ELR (cell line): ENCODE results near the gene XPR1.
"Not testable (repeated sequence)": the region's sequence is repeated elsewhere in the genome, so short reads cannot be mapped to it uniquely, and the experiment has no call there.

Source experiments
- DNase-seq: peaks from one replicate; pipeline ENCODE4 v3.0.0-alpha.2; 2015; ENCODE audit warnings: low read depth

XPR1 gene

DNA sequence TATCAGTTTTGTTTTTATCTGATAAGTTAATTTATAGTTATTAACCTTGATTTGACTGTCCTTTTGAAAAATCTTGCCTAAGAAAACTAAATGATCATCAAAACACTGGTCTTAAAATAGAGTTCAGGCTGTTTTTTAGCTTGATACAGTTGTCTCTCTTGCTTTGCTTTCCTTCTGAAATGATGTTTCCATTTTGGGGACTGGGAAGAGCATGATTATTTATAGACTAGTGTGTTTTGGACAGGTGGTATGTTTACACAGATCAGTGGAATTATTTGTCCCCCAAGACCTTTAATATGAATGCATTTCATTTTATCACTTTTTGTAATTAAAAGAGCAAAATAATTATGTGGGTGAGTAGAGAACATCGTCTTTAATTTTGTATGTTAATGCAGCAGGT lies 90.8 kb downstream of the XPR1 start:
- DNase-seq, result no peak

GRCh38 chr1:180724055-180724454 lies 92.2 kb downstream of the XPR1 start:
- DNase-seq, result no peak

DNA sequence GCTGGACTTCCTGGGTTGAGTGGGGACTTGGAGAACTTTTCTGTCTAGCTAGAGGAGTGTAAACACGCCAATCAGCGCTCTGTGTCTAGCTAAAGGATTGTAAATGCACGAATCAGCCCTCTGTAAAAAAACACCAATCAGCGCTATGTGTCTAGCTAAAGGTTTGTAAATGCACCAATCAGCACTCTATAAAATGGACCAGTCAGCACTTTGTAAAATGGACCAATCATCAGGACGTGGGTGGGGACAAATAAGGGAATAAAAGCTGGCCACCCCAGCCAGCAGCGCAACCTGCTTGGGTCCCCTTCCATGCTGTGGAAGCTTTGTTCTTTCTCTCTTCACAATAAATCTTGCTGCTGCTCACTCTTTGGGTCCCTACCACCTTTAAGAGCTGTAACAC lies 94.2 kb downstream of the XPR1 start:
- DNase-seq, result not testable (repeated sequence)

DNA sequence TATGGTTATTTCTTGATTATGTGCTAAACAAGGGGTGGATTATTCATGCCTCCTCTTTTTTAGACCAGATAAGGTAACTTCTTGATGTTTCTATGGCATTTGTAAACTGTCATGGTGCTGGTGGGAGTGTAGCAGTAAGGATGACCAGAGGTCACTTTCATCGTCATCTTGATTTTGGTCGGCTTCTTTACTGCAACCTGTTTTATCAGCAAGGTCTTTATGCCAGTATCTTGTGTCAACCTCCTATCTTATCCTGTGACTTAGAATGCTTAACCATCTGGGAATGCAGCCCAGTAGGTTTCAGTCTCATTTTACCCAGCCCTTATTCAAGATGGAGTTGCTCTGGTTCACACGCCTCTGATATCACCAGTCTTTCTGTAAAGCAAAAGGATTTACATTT lies 95.9 kb downstream of the XPR1 start:
- DNase-seq, result not testable (repeated sequence)

- DNase-seq, result no peak
These were observed 96.8 kb downstream of the XPR1 start for GRCh38 chr1:180728472-180729106.

DNA sequence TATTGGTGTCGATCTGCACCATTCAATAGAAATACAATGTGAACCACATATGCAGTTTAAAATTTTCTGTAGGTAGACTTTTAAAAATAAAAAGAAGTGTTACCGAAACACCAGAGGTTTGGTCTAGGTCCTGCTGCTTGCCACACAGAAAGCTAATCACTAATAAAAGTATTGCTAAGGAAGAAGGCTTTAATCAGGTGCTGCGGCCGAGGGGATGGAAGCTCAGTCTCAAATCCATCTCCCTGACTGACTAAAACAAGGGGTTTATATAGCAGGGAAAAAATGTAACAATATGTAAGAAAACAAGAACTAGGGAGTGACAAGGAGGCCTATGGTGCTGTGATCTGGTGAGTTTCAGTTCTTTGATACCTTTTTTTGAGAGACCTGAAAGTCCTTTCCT lies 99.3 kb downstream of the XPR1 start:
- no peak for DNase-seq

DNA sequence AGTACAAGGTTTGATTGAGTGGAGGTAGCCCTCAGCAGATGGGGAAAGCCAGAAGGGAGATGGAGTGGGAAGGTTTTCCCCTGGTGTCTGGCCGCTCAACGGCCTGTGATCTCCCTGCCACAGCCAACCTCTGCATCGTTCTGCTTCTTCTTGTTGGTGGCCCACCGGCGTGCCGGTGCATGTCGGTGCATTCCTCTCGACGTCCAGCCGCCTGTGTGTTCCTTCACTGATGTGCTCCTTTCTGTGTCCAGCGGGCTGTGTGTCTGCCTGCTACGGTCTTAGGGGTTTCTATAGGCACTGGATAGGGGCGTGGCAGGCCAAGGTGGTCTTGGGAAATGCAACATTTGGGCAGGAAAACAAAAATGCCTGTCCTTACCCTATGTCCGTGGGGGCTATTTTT lies 101.0 kb downstream of the XPR1 start:
- DNase-seq, result no peak

DNA sequence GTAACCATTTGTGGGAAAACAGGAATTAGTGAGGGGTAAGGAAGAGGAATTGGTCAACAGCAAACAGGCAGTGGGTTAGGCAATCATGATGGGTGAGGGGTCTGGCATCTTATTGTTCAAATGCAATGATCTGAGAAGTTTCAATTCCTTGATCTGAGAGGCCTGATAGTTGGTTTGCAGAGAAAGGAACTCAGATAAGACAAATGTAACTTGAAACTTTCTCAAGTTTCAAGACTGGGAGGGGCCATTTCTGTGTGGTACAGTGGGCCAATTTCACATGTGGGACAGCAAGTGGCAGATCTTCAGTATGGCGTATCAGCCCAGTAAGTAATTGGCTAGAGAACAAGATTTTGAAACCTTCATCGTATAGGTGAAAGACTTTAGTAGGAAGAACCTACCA lies 102.5 kb downstream of the XPR1 start:
- no peak for DNase-seq

- DNase-seq, result no peak
These were observed 110.8 kb downstream of the XPR1 start for GRCh38 chr1:180742663-180743062.

GRCh38 chr1:180743868-180744267 lies 112.0 kb downstream of the XPR1 start:
- no peak for DNase-seq

GRCh38 chr1:180745098-180745497 lies 113.3 kb downstream of the XPR1 start:
- DNase-seq, result no peak

- peak; percentile 15 for DNase-seq
These were observed 120.1 kb downstream of the XPR1 start for GRCh38 chr1:180751921-180752320.

GRCh38 chr1:180754453-180754852 lies 122.6 kb downstream of the XPR1 start:
- DNase-seq, result no peak

- DNase-seq, result no peak
These were observed 125.8 kb downstream of the XPR1 start for GRCh38 chr1:180757657-180758056.

GRCh38 chr1:180762796-180763195 lies 131.0 kb downstream of the XPR1 start:
- DNase-seq, result no peak

DNA sequence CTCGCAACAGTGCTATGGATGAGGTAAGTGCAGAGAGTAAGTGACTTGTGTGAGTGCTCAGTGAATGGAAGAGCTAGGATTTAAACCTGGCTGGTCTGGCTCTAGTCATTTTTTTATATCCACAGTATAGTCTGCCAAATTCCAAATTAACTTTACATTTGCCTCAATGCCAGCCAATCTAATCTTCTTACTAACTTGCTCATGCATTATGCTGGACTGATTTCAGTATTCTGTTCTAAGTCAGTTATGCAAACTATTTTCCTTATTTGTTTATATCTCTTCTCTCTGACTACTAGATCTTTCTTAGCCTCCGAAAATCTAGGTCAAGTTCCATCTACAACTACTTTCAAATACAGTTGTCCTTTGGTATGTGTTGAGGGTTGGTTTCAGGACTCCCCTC lies 133.3 kb downstream of the XPR1 start:
- DNase-seq, result no peak

GRCh38 chr1:180769889-180770288 lies 138.1 kb downstream of the XPR1 start:
- no peak for DNase-seq

DNA sequence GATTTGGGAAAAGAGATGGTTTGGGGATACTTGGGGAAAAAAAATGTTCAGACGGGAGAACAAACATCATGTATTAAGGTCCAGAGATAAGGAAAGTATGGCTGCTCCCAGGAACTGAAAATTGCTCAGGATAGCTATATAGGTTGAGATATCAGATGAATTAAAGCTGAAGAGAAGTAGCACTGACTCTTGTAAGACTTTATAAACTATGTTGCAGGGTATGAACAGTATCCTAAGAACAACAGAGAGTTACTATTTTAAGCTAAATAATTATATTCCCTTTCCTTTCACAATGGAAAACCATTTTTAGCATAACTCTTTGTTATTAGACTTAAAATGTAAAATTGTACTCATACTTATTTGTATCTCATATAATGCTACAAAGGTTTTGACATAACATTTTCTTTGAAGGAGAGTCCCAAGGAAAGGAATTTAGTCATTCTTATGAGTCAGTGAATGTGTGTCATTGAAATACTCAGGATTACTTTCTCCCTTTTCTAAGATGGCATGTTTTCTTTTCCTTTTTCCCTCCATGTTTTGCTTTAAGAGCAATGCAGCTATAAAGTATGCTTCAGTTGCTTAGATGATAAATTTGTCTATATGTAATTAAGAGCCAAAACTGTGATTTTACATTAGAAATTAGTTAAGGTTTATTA lies 141.5 kb downstream of the XPR1 start:
- peak; percentile 78 for DNase-seq

- DNase-seq, result no peak
These were observed 144.0 kb downstream of the XPR1 start for GRCh38 chr1:180775801-180776200.

GRCh38 chr1:180777072-180777689 lies 145.4 kb downstream of the XPR1 start:
- DNase-seq, result no peak

- DNase-seq, result peak; percentile 25
These were observed 147.1 kb downstream of the XPR1 start for GRCh38 chr1:180778782-180779398.

GRCh38 chr1:180779584-180779983 lies 147.8 kb downstream of the XPR1 start:
- DNase-seq, result no peak

- DNase-seq, result no peak
These were observed 149.9 kb downstream of the XPR1 start for GRCh38 chr1:180781718-180782117.
